ENCODE results near the gene MSH6. TPM values are rescaled to one million over a fixed set of nuclear protein-coding genes. Genes with fewer than 3 reads are reported as not detected.
A peak's percentile ranks its signal among the peaks of the same experiment; 100 is the strongest.

MSH6 gene
- total RNA-seq (2021) (235 to 275 TPM (median 247 TPM) in 3 replicates), Bru-seq, nascent RNA (percentile 96 among the genes with signal in this experiment)
- long read RNA-seq, experiment 1, full-length matches to known transcripts, result 629 of 863 reads
- long read RNA-seq, experiment 1, partial matches to known transcripts, result 167 of 863 reads
- long read RNA-seq, experiment 1, other reads (novel, unspliced or antisense), result 67 of 863 reads
- long read RNA-seq, experiment 2, full-length matches to known transcripts, result 86 of 239 reads
- long read RNA-seq, experiment 2, partial matches to known transcripts, result 130 of 239 reads
- long read RNA-seq, experiment 2, other reads (novel, unspliced or antisense), result 23 of 239 reads
- long read RNA-seq, experiment 3, partial matches to known transcripts, result 22 of 26 reads
- long read RNA-seq, experiment 3, other reads (novel, unspliced or antisense), result 3 of 26 reads

- CTCF ChIA-PET, result interaction anchor here (0.6 to 2.3 kb wide), 11 partner anchors 10 to 450 kb away, joined by 3 to 16 read pairs (median 4); partner anchors contain the start of gene MSH2
- POLR2A ChIA-PET, result interaction anchor here (0.7 to 1.5 kb wide), 4 partner anchors 15 to 298 kb away, joined by 3 to 5 read pairs (median 3); no protein-coding TSS in a partner anchor
- Mint-ChIP-seq H3K27me3 (ENCODE audit: low read depth) (peaks cover 3% of the 10 kb centered on the region; the same call in 1 of the 2 replicates), H3K4me1 (peaks cover 28% of the 10 kb centered on the region), H3K9me3 (no peaks in the 10 kb centered on the region), H3K4me3 (peak within 1 kb of the TSS; percentile 84), H3K27ac (peak within 1 kb of the TSS; percentile 84), H3K36me3 (peaks cover 11% of the 10 kb centered on the region)
- DNase-seq (ENCODE audit: low spot score) (peak; percentile 86), ATAC-seq (peak; percentile 76)
- TF ChIP-seq NFE2L1 (CRISPR knock-in tag; IDR thresholded peaks at IDR 0.05) (no peak; the same call in 1 of the 2 replicates), NR2C2 (CRISPR knock-in tag; IDR thresholded peaks at IDR 0.05) (peak; percentile 53; the same call in 1 of the 2 replicates), MXD4 (CRISPR knock-in tag; IDR thresholded peaks at IDR 0.05; ENCODE audit: borderline replicate concordance) (no peak), ZNF396 (CRISPR knock-in tag; IDR thresholded peaks at IDR 0.05; ENCODE audit: borderline replicate concordance) (no peak), FOXK1 (CRISPR knock-in tag; IDR thresholded peaks at IDR 0.05) (no peak; the same call in 1 of the 2 replicates), TCF7 (CRISPR knock-in tag; IDR thresholded peaks at IDR 0.05; ENCODE audit: low read depth) (no peak), NR3C1 (CRISPR knock-in tag; conservative IDR thresholded peaks at IDR 0.05; ENCODE audit: low read depth) (no peak), ZNF121 (CRISPR knock-in tag; IDR thresholded peaks at IDR 0.05) (no peak), JAZF1 (CRISPR knock-in tag; IDR thresholded peaks at IDR 0.05) (no peak), SOX15 (CRISPR knock-in tag; IDR thresholded peaks at IDR 0.05) (no peak), SP1 (CRISPR knock-in tag; conservative IDR thresholded peaks at IDR 0.05) (peak; percentile 94), NFYB (CRISPR knock-in tag; conservative IDR thresholded peaks at IDR 0.05; ENCODE audit: low read depth) (0 out of 2 replicates have a peak, but pooled peaks have one; percentile 19), USF2 (CRISPR knock-in tag; IDR thresholded peaks at IDR 0.05) (no peak; the same call in 1 of the 2 replicates), ZNF232 (CRISPR knock-in tag; IDR thresholded peaks at IDR 0.05) (0 out of 2 replicates have a peak, but pooled peaks have one; percentile 38), ZBTB43 (CRISPR knock-in tag; IDR thresholded peaks at IDR 0.05) (peak; percentile 32; the same call in 1 of the 2 replicates), FOXP4 (CRISPR knock-in tag; IDR thresholded peaks at IDR 0.05) (peak; percentile 85), ZNF671 (CRISPR knock-in tag; IDR thresholded peaks at IDR 0.05) (no peak), ELF4 (CRISPR knock-in tag; IDR thresholded peaks at IDR 0.05; ENCODE audit: low read depth) (no peak), GRHL2 (CRISPR knock-in tag; IDR thresholded peaks at IDR 0.05; ENCODE audit: insufficient replicate concordance, severe bottlenecking) (no peak), ZNF423 (CRISPR knock-in tag; IDR thresholded peaks at IDR 0.05) (0 out of 2 replicates have a peak, but pooled peaks have one; percentile 26), FOXJ3 (CRISPR knock-in tag; IDR thresholded peaks at IDR 0.05; ENCODE audit: borderline replicate concordance) (no peak), ZNF263 (CRISPR knock-in tag; IDR thresholded peaks at IDR 0.05; ENCODE audit: low read depth) (no peak), NR1H2 (CRISPR knock-in tag; IDR thresholded peaks at IDR 0.05) (peak; percentile 68; the same call in 1 of the 2 replicates), CDX4 (CRISPR knock-in tag; IDR thresholded peaks at IDR 0.05; ENCODE audit: borderline replicate concordance) (no peak), RELA (CRISPR knock-in tag; IDR thresholded peaks at IDR 0.05; ENCODE audit: borderline replicate concordance) (no peak; the same call in 1 of the 2 replicates), ZMAT4 (CRISPR knock-in tag; IDR thresholded peaks at IDR 0.05) (no peak), ZBTB21 (CRISPR knock-in tag; IDR thresholded peaks at IDR 0.05; ENCODE audit: borderline replicate concordance) (no peak; the same call in 1 of the 2 replicates), ZNF219 (CRISPR knock-in tag; IDR thresholded peaks at IDR 0.05; ENCODE audit: borderline replicate concordance) (peak; percentile 6; the same call in 1 of the 2 replicates), CBFB (CRISPR knock-in tag; IDR thresholded peaks at IDR 0.05; ENCODE audit: low read depth) (no peak)
Observed at GRCh38 chr2:47782671-47783485, at the start of gene MSH6. Gene MSH6, plus strand, starts transcription at chr2:47783145. Its CDS starts 89 bp downstream, at chr2:47783234.
